ENCODE measurements around the gene TRIM51.

GRCh38 chr11:55895216-55895615 is 12.1 kb downstream of the TRIM51 start:
- no peak for TF ChIP-seq REST (IDR thresholded peaks at IDR 0.05; ENCODE audit: insufficient read depth in 1 of 2, low read depth in 2 of 2, low read length in 2 of 2)
- TF ChIP-seq FOXP2 (optimal IDR thresholded peaks at IDR 0.05; ENCODE audit: borderline replicate concordance, extremely low read depth, extremely low read length, insufficient read depth), result no peak
- TF ChIP-seq SIN3A (IDR thresholded peaks at IDR 0.05; ENCODE audit: borderline replicate concordance, insufficient read depth, low read length), result no peak

Data from PFSK-1 (cell line).